NCI-H1694 (cell line): ENCODE data around the gene TMEM39A.

Experiments
- DNase-seq: peaks from one replicate; lab custom pipeline; 2025; lab: John Stamatoyannopoulos, UW

The TMEM39A gene

DNA sequence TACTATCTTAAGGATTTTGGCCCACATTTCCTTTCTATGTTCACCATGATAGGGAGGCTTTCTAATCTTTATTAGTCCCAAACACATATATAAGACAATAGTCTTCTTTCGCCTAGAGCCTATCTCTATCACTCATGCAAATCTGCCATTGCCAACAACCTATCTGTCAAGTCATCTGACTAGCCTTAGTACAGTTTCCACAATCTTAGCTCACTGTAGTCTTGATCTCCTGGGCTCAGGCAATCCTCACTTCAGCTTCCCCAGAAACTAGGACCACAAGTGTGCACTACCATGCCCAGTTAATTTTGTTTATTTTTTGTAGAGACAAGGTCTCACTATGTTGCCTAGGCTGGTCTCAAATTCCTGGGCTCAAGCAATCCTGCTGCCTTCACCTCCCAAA is 6.9 kb downstream of the TMEM39A start:
- DNase-seq, result no peak

GRCh38 chr3:119453822-119454221 is 9.6 kb downstream of the TMEM39A start:
- DNase-seq, result no peak

DNA sequence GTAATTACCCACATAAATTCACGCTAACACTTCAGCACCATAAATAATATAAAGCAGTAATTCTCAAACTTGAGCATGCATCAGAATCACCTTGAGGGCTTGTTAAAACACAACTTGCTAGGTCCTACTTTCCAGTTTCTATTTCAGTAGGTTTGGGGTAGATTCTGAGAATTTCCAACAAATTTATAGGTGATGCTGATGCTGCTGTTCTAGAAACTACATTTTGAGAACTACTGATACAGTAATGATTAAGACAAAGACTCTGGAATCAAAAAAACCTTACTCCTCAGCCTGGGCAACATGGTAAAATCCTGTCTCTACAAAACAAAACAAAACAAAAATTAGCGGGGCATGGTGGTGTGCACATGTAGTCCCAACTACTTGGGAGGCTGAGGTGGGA is 18.8 kb downstream of the TMEM39A start:
- DNase-seq, result no peak

DNA sequence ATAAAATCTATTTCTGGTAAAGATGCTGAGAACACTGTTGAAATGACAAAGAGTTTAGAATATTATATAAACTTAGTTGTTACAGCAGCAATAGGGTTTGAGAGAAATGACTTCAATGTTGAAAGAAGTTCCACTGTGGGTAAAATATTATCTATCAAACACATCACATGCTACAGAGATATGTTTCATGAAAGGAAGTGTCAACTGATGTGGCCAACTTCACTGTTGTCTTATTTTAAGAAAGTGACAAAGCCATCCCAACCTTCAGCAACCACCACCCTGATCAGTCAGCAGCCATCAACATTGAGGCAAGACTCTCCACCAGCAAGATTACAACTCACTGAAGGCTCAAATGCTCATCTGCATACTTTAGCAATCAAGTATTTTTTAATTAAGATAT is 20.2 kb downstream of the TMEM39A start:
- DNase-seq, result no peak

DNA sequence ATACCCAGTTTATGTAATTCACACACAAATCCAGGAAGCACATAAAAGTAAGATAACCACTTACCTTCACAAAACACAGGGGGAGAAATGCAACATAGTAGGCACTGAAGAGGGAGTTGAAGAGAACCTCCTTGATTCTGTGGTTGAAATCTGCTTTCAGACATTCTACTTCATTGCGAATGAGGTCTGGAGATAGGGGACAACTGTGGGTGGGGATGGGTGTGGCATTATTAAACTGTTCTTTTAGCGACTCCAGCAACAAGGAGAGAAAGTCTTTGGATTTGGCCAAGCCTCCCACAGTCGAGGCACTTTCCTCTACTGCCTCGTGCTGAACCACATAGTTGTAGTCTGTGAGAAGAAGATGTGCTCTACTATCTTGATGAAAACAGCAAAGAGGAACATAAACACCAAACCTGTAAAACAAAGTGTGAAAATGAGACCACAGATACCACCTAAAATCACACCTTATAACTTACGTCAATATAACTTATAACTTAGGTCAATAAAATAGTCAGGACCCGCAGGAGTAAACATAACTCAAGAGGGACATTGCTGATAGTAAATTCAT is 25.6 kb downstream of the TMEM39A start:
- DNase-seq, result no peak

- DNase-seq, result no peak
These were observed 26.4 kb downstream of the TMEM39A start for GRCh38 chr3:119436977-119437376.

- no peak for DNase-seq
These were observed 28.7 kb downstream of the TMEM39A start for GRCh38 chr3:119434703-119435102.

- DNase-seq, result no peak
These were observed 29.6 kb downstream of the TMEM39A start for GRCh38 chr3:119433613-119434325.

- DNase-seq, result no peak
These were observed 34.9 kb downstream of the TMEM39A start for GRCh38 chr3:119428538-119428937.

DNA sequence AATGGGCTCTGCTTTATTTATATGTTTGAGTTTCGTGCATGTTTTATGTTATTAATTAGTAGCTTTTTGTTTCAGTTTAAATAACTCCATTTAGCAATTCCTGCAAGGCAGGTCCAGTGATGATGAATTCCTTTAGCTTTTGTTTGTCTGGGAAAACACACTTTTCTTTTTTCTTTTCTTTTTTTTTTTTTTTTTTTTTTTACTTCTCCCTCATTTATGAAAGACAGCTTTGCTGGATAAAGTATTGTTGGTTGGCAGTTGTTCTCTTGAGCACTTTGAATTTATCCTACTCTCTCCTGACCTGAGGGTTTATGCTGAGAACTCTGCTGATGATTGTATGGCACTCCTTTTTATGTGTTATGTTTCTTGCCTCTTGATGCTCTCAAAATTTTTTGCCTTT is 35.7 kb downstream of the TMEM39A start:
- DNase-seq, result no peak

DNA sequence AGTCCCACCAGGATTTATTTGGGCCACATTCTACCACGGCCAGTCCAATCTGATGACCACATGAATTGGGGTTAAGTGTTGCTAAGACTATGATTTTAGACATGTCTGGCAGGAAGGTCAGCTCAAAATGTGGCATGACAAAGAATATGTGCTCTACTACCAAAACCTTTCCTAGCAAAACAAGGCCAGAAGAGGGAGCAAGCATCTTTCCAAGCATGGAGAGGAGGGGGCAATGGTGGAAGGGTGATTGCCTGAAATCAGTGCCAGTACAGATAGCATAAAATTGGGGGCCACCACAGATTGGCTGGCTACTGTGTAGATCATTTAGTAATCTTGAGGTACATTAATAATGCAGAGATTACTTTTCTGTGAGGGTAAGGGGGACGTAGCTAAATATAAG is 43.2 kb downstream of the TMEM39A start:
- DNase-seq, result no peak

DNA sequence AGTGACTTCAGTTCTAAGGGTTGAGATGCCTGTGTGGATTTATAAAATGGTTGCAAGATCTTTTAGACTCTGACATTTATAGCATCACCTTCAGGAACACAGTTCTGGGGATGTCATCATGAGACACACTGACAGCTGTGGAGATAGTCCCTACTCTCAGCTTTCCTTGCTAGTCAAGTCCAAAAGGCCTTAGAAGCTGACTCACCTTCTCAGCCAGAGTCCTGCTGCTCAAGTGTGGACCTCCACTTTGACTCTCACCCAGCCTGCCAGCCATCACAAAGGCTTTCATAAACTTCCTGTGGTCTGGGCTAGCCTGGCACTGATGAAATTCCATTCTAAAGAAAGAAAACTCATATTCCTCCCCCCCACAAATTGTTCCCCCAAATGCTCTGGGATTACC is 44.8 kb downstream of the TMEM39A start:
- no peak for DNase-seq

- DNase-seq, result no peak
These were observed 45.5 kb downstream of the TMEM39A start for GRCh38 chr3:119417771-119418512.

- DNase-seq, result no peak
These were observed 46.5 kb downstream of the TMEM39A start for GRCh38 chr3:119416873-119417272.

DNA sequence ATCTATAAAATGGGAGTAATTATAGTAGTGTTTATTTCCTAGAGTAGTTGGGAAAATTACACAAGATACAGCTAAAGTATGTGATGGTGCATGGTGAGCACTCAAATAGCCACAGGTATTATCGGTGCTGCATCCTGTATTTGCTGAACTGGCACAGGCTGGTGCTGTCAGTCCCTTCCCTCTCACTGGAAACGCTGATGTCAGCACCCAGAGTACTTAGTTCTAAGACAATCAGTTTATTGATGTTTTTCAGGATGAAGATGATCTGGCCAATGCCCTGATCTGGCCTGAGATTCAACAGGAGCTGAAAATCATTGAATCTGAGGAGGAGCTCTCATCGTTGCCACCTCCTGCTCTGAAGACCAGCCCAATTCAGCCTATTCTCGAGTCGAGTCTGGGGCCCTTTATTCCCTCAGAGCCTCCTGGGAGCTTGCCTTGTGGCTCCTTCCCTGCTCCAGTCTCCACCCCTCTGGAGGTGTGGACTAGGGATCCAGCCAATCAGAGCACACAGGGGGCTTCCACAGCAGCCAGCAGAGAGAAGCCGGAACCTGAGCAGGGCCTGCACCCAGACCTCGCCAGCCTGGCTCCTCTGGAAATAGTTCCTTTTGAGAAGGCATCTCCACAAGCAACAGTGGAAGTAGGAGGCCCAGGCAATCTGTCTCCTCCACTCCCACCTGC is 49.7 kb downstream of the TMEM39A start:
- DNase-seq, result no peak

DNA sequence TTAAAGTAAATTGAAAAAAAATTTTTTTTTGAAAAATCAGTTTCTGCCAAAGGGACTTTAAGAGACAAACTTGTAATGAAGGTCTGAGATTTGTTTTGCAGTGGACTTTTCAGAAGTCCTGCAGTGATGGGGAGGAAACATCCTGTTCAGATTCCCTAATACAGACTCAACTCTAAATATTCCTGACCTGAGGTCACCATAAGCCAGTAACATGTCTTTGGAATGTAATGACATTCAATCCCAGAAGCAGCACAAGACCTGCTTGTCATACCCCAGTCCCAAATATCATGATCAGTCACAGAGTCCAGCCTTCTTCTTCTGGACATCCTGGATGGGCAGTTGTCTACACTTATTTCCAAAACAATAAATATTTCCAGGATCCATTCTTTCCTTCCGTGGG is 53.6 kb downstream of the TMEM39A start:
- DNase-seq, result no peak

- no peak for DNase-seq
These were observed 55.0 kb downstream of the TMEM39A start for GRCh38 chr3:119408243-119408950.

GRCh38 chr3:119405315-119405714 is 58.1 kb downstream of the TMEM39A start:
- no peak for DNase-seq

GRCh38 chr3:119403201-119403600 is 60.2 kb downstream of the TMEM39A start:
- no peak for DNase-seq

DNA sequence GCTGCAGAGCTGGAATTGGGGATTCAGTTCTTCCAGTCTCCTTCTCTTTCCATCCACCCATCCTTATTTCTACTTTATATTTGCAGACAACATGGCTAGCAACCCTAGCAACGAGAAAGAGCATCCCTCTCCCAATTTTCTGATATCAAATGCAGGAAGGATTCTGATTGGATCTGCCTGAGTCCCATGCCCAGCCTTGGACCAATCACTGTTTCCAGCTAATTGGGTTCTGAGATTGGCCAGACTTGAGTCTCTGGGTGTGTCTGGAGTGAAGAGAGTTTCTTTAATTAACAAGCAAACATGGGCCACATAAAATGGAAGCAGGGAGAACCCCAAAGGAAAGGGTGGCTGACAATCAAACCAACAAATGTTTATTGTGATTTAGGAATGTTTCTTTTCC is 60.6 kb downstream of the TMEM39A start:
- DNase-seq, result no peak

DNA sequence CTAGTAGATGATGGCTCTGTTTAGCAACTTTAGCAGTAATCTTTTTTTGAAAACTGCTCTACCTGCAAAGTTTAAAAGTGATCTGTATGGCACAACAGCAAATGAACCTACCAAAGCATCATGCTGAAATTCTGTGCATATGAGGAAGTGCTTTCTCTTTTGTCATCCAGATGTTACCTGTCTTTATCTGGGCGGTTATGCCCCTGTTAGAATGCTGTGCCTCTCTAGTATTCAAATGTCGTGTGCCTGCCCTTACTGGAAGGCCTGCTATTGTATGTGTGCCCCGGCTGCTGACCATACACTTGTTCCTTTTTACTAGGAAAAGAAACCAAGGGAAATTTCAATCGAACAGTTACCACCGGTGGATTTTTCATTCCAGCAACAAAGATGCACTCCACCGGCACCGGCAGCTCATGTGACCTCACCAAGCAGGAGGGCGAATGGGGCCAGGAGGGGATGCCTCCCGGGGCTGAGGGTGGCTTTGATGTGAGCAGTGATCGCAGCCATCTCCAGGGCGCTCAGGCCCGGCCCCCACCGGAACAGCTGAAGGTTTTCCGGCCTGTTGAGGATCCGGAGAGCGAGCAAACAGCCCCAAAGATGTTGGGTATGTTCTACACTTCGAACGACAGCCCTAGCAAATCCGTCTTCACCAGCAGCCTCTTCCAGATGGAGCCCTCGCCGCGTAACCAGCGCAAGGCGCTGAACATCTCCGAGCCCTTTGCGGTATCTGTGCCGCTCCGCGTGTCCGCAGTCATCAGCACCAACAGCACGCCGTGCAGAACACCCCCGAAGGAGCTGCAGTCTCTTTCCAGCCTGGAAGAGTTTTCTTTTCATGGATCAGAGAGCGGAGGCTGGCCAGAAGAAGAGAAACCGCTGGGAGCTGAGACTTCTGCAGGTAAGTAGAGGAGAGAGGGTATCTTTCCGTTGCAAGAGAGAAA is 61.6 kb downstream of the TMEM39A start:
- no peak for DNase-seq
